K562 (cell line): Measurements from ENCODE around the gene C1QTNF9B. TPM values are rescaled to one million over a fixed set of nuclear protein-coding genes. Genes with fewer than 3 reads are reported as not detected.

Source experiments
- ATAC-seq: fragments of 200-7000 bp; cut with Tn5 transposase; 3 replicates; pipeline ENCODE4 v1.9.1; 2020; ENCODE audit warnings: moderate library complexity
- BruUV-seq: library from RNA; stranded (reverse); fragments of 400-500 nt; replicated peaks from 2 replicates; lab custom pipeline; 2021; lab: Mats Ljungman, UMichigan
- CTCF ChIA-PET: fragments of 300-600 bp; formaldehyde crosslinking; extraction: SDS; loops from one replicate; lab custom pipeline; 2021; ENCODE audit warnings: low intra/inter-chr PET ratio; lab: Yijun Ruan, JAX
- POLR2A ChIA-PET: fragments of 300-600, 350-650 bp; sonication (Branson Sonifier 250); formaldehyde crosslinking; extraction: SDS; loops from one replicate; lab custom pipeline; 2021; ENCODE audit warnings: antibody characterized with exemption, inconsistent platforms; lab: Yijun Ruan, JAX
- DNase-seq, 4 experiments: peaks; one replicate each; pipeline versions ENCODE4 v3.0.0 to v3.0.0-alpha.2; 2011 to 2018; ENCODE audit warnings: low spot score in 3 of 4, mixed read lengths in 3 of 4; ENCODE audit errors: extremely low read depth in 1 of 4
- FAIRE-seq: peaks from 2 replicates; lab custom pipeline; 2011; peaks lifted over from hg19 to GRCh38; lab: Jason Lieb, UNC
- H2AFZ ChIP-seq: 2 replicates; pipeline ENCODE4 v1.6.0; 2011; ENCODE audit warnings: low read depth, low read length, control low read depth, inconsistent platforms
- H3K27ac ChIP-seq: fragments of 200-600 bp; 3 replicates; pipeline ENCODE4 v1.8.0; 2011; ENCODE audit warnings: low read depth, mild to moderate bottlenecking, control low read depth, inconsistent platforms, low read length, moderate library complexity, mixed read lengths; ENCODE audit errors: extremely low read depth
- H3K27me3 ChIP-seq, 2 experiments: fragments of 300-600 bp in 1 of 2; 2 replicates in 1 of 2; 3 replicates in 1 of 2; pipeline versions ENCODE4 v1.6.0 to v1.8.0; 2011; ENCODE audit warnings: inconsistent platforms in 2 of 2, low read length in 2 of 2, mild to moderate bottlenecking in 1 of 2, mixed read lengths in 1 of 2, moderate library complexity in 1 of 2; ENCODE audit not compliant: control insufficient read depth in 2 of 2, insufficient read depth in 2 of 2
- H3K36me3 ChIP-seq: fragments of 300-600 bp; 3 replicates; pipeline ENCODE4 v1.8.0; 2011; ENCODE audit warnings: mild to moderate bottlenecking, low read length, inconsistent platforms; ENCODE audit not compliant: control insufficient read depth, insufficient read depth
- H3K4me1 ChIP-seq, 2 experiments: fragments of 200-600 bp in 1 of 2; replicated peaks in 1 of 2; 2 replicates in 1 of 2; 3 replicates in 1 of 2; pipeline versions ENCODE4 v1.5.1 to v1.8.0; 2011; ENCODE audit warnings: inconsistent platforms in 2 of 2, low read length in 2 of 2, mild to moderate bottlenecking in 1 of 2, mixed read lengths in 1 of 2, moderate library complexity in 1 of 2; ENCODE audit not compliant: control insufficient read depth in 2 of 2, insufficient read depth in 2 of 2
- H3K4me2 ChIP-seq: 2 replicates; pipeline ENCODE4 v1.6.1; 2011; ENCODE audit warnings: low read length, control low read depth, inconsistent platforms, mixed read lengths; ENCODE audit not compliant: insufficient read depth
- H3K4me3 ChIP-seq: fragments of 200-600 bp; sonication (generic), shearing (Covaris generic); 2 replicates; pipeline ENCODE4 v1.5.1; 2016; ENCODE audit warnings: control low read depth, inconsistent platforms
- H3K79me2 ChIP-seq: fragments of 200-600 bp; 3 replicates; pipeline ENCODE4 v1.8.0; 2011; ENCODE audit warnings: low read length, inconsistent platforms; ENCODE audit not compliant: control insufficient read depth, insufficient read depth
- H3K9ac ChIP-seq, 2 experiments: 2 replicates each; pipeline versions ENCODE4 v1.6.0 to v1.6.1; 2011; ENCODE audit warnings: low read depth in 2 of 2, low read length in 2 of 2, control low read depth in 1 of 2, inconsistent platforms in 1 of 2, mild to moderate bottlenecking in 1 of 2, mixed read lengths in 1 of 2; ENCODE audit not compliant: insufficient read depth in 1 of 2
- H3K9me1 ChIP-seq: one replicate; pipeline ENCODE4 v1.6.0; 2011; ENCODE audit warnings: inconsistent platforms, mild to moderate bottlenecking, low read length, moderate library complexity; ENCODE audit not compliant: control insufficient read depth, insufficient read depth
- H3K9me3 ChIP-seq: replicated peaks from 2 replicates; pipeline ENCODE4 v1.5.1; 2011; ENCODE audit warnings: low read depth, low read length, inconsistent platforms; ENCODE audit not compliant: control insufficient read depth, insufficient read depth
- H4K20me1 ChIP-seq: replicated peaks from 2 replicates; pipeline ENCODE4 v1.6.1; 2011; ENCODE audit warnings: low read length, inconsistent platforms, mixed read lengths; ENCODE audit not compliant: control insufficient read depth, insufficient read depth
- ILK ChIP-seq: fragments of 450-650 bp; IDR thresholded peaks from 2 replicates; pipeline ENCODE4 v1.6.1; 2016; ENCODE audit warnings: missing genetic modification characterization, low read depth, mild to moderate bottlenecking, missing compliant biosample characterization, moderate library complexity, borderline replicate concordance
- KHSRP ChIP-seq: fragments of 450-650 bp; IDR thresholded peaks from 2 replicates; pipeline ENCODE4 v1.6.1; 2017
- PCBP1 ChIP-seq: fragments of 200-400 bp; formaldehyde crosslinking; IDR thresholded peaks from 2 replicates; pipeline ENCODE4 v1.6.1; 2018; ENCODE audit warnings: mild to moderate bottlenecking, low read depth, low read length; ENCODE audit not compliant: poor library complexity, severe bottlenecking
- RREB1 ChIP-seq: fragments of 250-450 bp; sonication (Bioruptor Pico); IDR thresholded peaks from 2 replicates; pipeline ENCODE4 v1.4.0; 2020
- SAFB2 ChIP-seq: fragments of 200-400 bp; formaldehyde crosslinking; IDR thresholded peaks from 2 replicates; pipeline ENCODE4 v1.6.1; 2018; ENCODE audit warnings: borderline replicate concordance, low read length, low read depth, moderate library complexity; ENCODE audit not compliant: severe bottlenecking
- ZFX ChIP-seq: sonication (generic); formaldehyde crosslinking; IDR thresholded peaks from 2 replicates; pipeline ENCODE4 v1.8.0; 2022; ENCODE audit warnings: mild to moderate bottlenecking, missing genetic modification reagents, moderate library complexity
- ZNF143 ChIP-seq: sonication (generic); formaldehyde crosslinking; IDR thresholded peaks from 2 replicates; pipeline ENCODE4 v1.9.0; 2022; ENCODE audit warnings: mild to moderate bottlenecking, missing genetic modification reagents
- WGBS: fragments of 100-300 bp; shearing (Covaris generic); methylation state at CpG from one replicate; pipeline ENCODE4 v1.1.6; 2016; ENCODE audit warnings: low coverage, mixed read lengths; ENCODE audit not compliant: insufficient coverage; ENCODE audit errors: missing lambda C conversion rate; 5-methylcytosine and 5-hydroxymethylcytosine counted together
- in situ Hi-C: fragments of 300-500 bp; cut with MboI; formaldehyde crosslinking; loops from 4 replicates; pipeline ENCODE4 v1.15.0; 2018; ENCODE audit warnings: inconsistent platforms, mixed read lengths
- intact Hi-C: fragments of 100-400 bp; cut with micrococcal nuclease; formaldehyde crosslinking; loops from 2 replicates; pipeline ENCODE4 v1.14.2; 2022
- polyA plus RNA-seq, 8 experiments: library from polyadenylated mRNA; depleted of rRNA in 4 of 8; stranded (reverse) in 5 of 8; unstranded in 3 of 8; fragments of >200 nt; fragmentation: Nextera tagmentation in 2 of 8; fragmentation: Illumina TruSeq in 1 of 8; extraction: Ambion mirVana in 2 of 8; extraction: Trizol in 1 of 8; gene quantifications; 2 replicates each; pipeline versions ENCODE4 v1.2.1 to v1.2.3, GENCODE V29; 2011 to 2014; ENCODE audit warnings: inconsistent platforms in 1 of 8, missing spikeins in 1 of 8
- total RNA-seq, 7 experiments: library from RNA; depleted of rRNA in 6 of 7; stranded (reverse); fragments of >200 nt in 6 of 7; fragmentation: Illumina TruSeq in 2 of 7; extraction: Trizol in 2 of 7; gene quantifications; 2 replicates each; pipeline versions ENCODE4 v1.2.1 to v1.2.3, GENCODE V29; 2011 to 2021; ENCODE audit warnings: low replicate concordance in 1 of 7

C1QTNF9B gene
- total and polyA plus RNA-seq, 9 of the 15 experiments (the other 6 are each of a cell fraction or from before 2014, with no cell fraction given), result 0.14 to 0.94 (median 0.35) TPM; not detected in 3

DNA sequence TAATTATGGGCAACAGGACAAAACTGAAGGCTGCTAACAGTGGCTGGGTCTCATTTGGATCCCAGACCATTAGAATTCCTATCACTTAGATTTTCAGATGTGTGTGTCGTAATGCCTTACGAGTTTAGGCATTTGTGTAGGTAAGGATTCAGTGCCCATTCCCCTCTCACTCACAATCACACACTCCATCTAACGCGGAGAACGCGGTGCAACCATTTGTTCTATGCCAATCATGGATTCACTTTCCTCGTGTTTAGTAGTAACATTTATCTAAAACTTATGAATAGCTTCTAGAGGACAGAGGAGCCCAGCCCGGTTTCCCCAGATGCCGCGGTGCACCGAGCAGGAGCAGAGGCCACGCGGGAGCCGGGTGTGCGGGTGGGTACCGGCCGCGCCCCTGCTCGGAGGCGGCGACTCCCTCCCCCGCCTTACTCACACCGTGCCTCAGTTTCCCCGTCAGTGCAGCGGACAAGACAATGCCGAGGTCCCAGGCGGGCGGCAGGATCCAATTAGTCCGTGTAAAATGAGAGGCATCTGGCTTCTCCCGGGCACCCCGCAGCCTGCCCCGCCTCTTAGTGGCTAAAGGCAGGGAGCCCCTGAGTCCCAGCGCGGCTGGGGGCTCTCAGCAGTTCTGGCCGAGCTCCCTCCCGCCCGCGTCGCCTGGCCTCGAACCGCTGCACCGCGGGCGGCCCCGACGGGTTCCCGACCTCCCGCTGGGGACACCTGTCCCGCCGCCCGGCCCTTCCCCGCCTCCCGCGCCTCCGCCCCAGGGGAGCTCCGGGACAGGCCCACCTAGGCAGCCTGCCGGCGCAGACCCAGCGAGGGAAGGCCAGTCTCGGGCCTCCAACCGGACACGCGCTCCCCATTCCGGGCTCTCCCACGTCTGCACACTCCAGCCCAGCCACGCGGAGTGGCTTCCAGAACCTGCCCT lies 5.9 kb upstream of the C1QTNF9B start:
- intact Hi-C loops, result no loop called here
- BruUV-seq, result no TSS peak
- H2AFZ ChIP-seq, result no peak overlapping the region
- ChIA-PET CTCF (no interaction called here), POLR2A (interaction anchor here (0.6 kb wide), 2 partner anchors 139 to 202 kb away, joined by 3 to 4 read pairs; no protein-coding TSS in a partner anchor)
- no peaks in the 10 kb centered on the region for H3K9me1 ChIP-seq
- no peak overlapping the region for H3K9ac ChIP-seq
- in situ Hi-C loops, result loop anchor here (25.0 kb wide), 1 partner anchor 309 kb away; no protein-coding TSS in a partner anchor
- H3K4me2 ChIP-seq, result no peak overlapping the region
- peaks cover 0 to 9% of the 10 kb centered on the region in 2 experiments; a peak in 2 of 5 replicates for H3K4me1 ChIP-seq
- peaks cover 5 to 16% of the 10 kb centered on the region in 2 experiments; a peak in 1 of 5 replicates for H3K27me3 ChIP-seq
- WGBS, result 13% methylated on average over 23 of the region's 67 CpGs
- no peak for ATAC-seq
- no peak overlapping the region for H3K27ac ChIP-seq
- FAIRE-seq, result no peak
- H4K20me1 ChIP-seq, result no peaks in the 10 kb centered on the region
- no peak overlapping the region for H3K4me3 ChIP-seq
- H3K79me2 ChIP-seq, result no peaks in the 10 kb centered on the region
- H3K9me3 ChIP-seq, result no peaks in the 10 kb centered on the region
- H3K36me3 ChIP-seq, result no peaks in the 10 kb centered on the region
- DNase-seq, result no peak
- TF ChIP-seq ZNF143 (CRISPR knock-in tag) (no peak), KHSRP (no peak), ILK (tag) (no peak), ZFX (CRISPR knock-in tag) (no peak), PCBP1 (no peak), RREB1 (CRISPR knock-in tag) (no peak), SAFB2 (no peak)
